SU-DHL-6 (cell line): ENCODE measurements around the gene CLTCL1.
A peak's percentile ranks its signal among the peaks of the same experiment; 100 is the strongest.

ENCODE experiments used
- H2AFZ ChIP-seq: fragments of 200-600 bp; sonication (generic); 2 replicates; pipeline ENCODE4 v1.6.1; 2014; ENCODE audit warnings: low read depth, mild to moderate bottlenecking, moderate library complexity, mixed read lengths, antibody characterized with exemption, low read length; ENCODE audit not compliant: severe bottlenecking
- H3F3A ChIP-seq: fragments of 200-600 bp; shearing (Covaris generic); 2 replicates; pipeline ENCODE4 v1.6.0; 2016; ENCODE audit warnings: antibody characterized with exemption, mild to moderate bottlenecking; ENCODE audit not compliant: insufficient read depth
- H3K27ac ChIP-seq: fragments of 200-600 bp; sonication (generic); 2 replicates; pipeline ENCODE4 v1.5.1; 2016; ENCODE audit warnings: low read depth, mild to moderate bottlenecking, low read length, moderate library complexity, mixed read lengths
- H3K27me3 ChIP-seq: fragments of 200-600 bp; sonication (generic), shearing (Covaris generic); 2 replicates; pipeline ENCODE4 v1.6.0; 2014; ENCODE audit warnings: mild to moderate bottlenecking, low read length
- H3K36me3 ChIP-seq: fragments of 200-600 bp; sonication (generic); 2 replicates; pipeline ENCODE4 v1.6.1; 2014; ENCODE audit warnings: mild to moderate bottlenecking, low read length, mixed read lengths
- H3K4me2 ChIP-seq: fragments of 300-600, 200-600 bp; shearing (Covaris generic), sonication (generic); 2 replicates; pipeline ENCODE4 v1.6.0; 2014; ENCODE audit warnings: low read length, low read depth, mild to moderate bottlenecking; ENCODE audit not compliant: poor library complexity, severe bottlenecking
- H3K4me3 ChIP-seq: fragments of 200-600 bp; sonication (generic); 2 replicates; pipeline ENCODE4 v1.5.1; 2014; ENCODE audit warnings: antibody characterized with exemption, low read length, mild to moderate bottlenecking, mixed read lengths; ENCODE audit not compliant: insufficient read depth, poor library complexity, severe bottlenecking
- H3K79me2 ChIP-seq: fragments of 200-600 bp; sonication (generic); 2 replicates; pipeline ENCODE4 v1.6.1; 2014; ENCODE audit warnings: mild to moderate bottlenecking, low read length, moderate library complexity; ENCODE audit not compliant: insufficient read depth
- H3K9ac ChIP-seq: fragments of 200-600 bp; sonication (generic); 2 replicates; pipeline ENCODE4 v1.7.0; 2014; ENCODE audit warnings: mild to moderate bottlenecking, low read length
- H3K9me2 ChIP-seq: fragments of 200-600 bp; sonication (generic); replicated peaks from 2 replicates; pipeline ENCODE4 v1.6.1; 2014; ENCODE audit warnings: low read length; ENCODE audit not compliant: insufficient read depth
- H3K9me3 ChIP-seq: fragments of 200-600 bp; sonication (generic); 2 replicates; pipeline ENCODE4 v1.6.1; 2014; ENCODE audit warnings: low read length, mixed read lengths; ENCODE audit not compliant: insufficient read depth
- H4K20me1 ChIP-seq: fragments of 200-600 bp; sonication (generic); 2 replicates; pipeline ENCODE4 v1.6.1; 2014; ENCODE audit warnings: low read depth, mild to moderate bottlenecking, antibody characterized with exemption, low read length, moderate library complexity, mixed read lengths
- CTCF ChIP-seq: fragments of 200-600 bp; sonication (generic); IDR thresholded peaks from one replicate; pipeline ENCODE4 v1.5.1; 2017; ENCODE audit warnings: antibody characterized with exemption, mild to moderate bottlenecking, low read length, moderate library complexity; ENCODE audit not compliant: insufficient read depth, poor library complexity, severe bottlenecking
- EZH2phosphoT487 ChIP-seq: fragments of 200-600 bp; sonication (generic), shearing (Covaris generic); conservative IDR thresholded peaks from 2 replicates; pipeline ENCODE4 v1.6.1; 2018; ENCODE audit warnings: mild to moderate bottlenecking, antibody characterized with exemption, low read length, moderate library complexity, mixed read lengths

Gene CLTCL1

GRCh38 chr22:19178657-19179496 lies 112.6 kb downstream of the CLTCL1 start, which contains the start of gene SLC25A1:
SLC25A1 (minus strand) TSS chr22:19178736; CDS start chr22:19178673, 63 bp downstream.
- no peaks in the 10 kb centered on the region for H3K36me3 ChIP-seq
- H3K4me3 ChIP-seq = peak within 1 kb of the TSS; percentile 67
- peak within 1 kb of the TSS; percentile 63 for H2AFZ ChIP-seq
- TF ChIP-seq EZH2phosphoT487 (no peak), CTCF (no peak)
- H3F3A ChIP-seq = no peaks in the 10 kb centered on the region
- no peaks in the 10 kb centered on the region for H4K20me1 ChIP-seq
- peak within 1 kb of the TSS; percentile 72 for H3K4me2 ChIP-seq
- H3K27ac ChIP-seq = peak within 1 kb of the TSS; percentile 42
- H3K9me3 ChIP-seq = no peaks in the 10 kb centered on the region
- no peaks in the 10 kb centered on the region for H3K27me3 ChIP-seq
- 0 out of 2 replicates have a peak, but pooled peaks cover 1% of the 10 kb centered on the region for H3K79me2 ChIP-seq
- no peaks in the 10 kb centered on the region for H3K9me2 ChIP-seq
- peak within 1 kb of the TSS; percentile 74 for H3K9ac ChIP-seq

GRCh38 chr22:19178065-19178656 lies 113.4 kb downstream of the CLTCL1 start:
- H2AFZ ChIP-seq = no peak overlapping the region
- peak overlapping the region; percentile 74 for H3K9ac ChIP-seq
- TF ChIP-seq CTCF (no peak), EZH2phosphoT487 (no peak)
- no peaks in the 10 kb centered on the region for H3K9me3 ChIP-seq
- H3F3A ChIP-seq = no peaks in the 10 kb centered on the region
- H3K4me3 ChIP-seq = peak overlapping the region; percentile 67
- H3K36me3 ChIP-seq = no peaks in the 10 kb centered on the region
- H3K4me2 ChIP-seq = peak overlapping the region; percentile 57
- peaks cover 8% of the 10 kb centered on the region; the same call in 1 of the 2 replicates for H3K79me2 ChIP-seq
- peak overlapping the region; percentile 42 for H3K27ac ChIP-seq
- H4K20me1 ChIP-seq = no peaks in the 10 kb centered on the region
- no peaks in the 10 kb centered on the region for H3K27me3 ChIP-seq
- no peaks in the 10 kb centered on the region for H3K9me2 ChIP-seq

GRCh38 chr22:19177164-19178064 lies 114.1 kb downstream of the CLTCL1 start:
- no peaks in the 10 kb centered on the region for H3K9me2 ChIP-seq
- peaks cover 16% of the 10 kb centered on the region for H3K79me2 ChIP-seq
- H3K27ac ChIP-seq = peak overlapping the region; percentile 42
- H3K4me3 ChIP-seq = peak overlapping the region; percentile 67
- no peaks in the 10 kb centered on the region for H3K9me3 ChIP-seq
- H3K27me3 ChIP-seq = no peaks in the 10 kb centered on the region
- peak overlapping the region; percentile 57 for H3K4me2 ChIP-seq
- H2AFZ ChIP-seq = no peak overlapping the region
- no peaks in the 10 kb centered on the region for H3K36me3 ChIP-seq
- no peaks in the 10 kb centered on the region for H3F3A ChIP-seq
- peak overlapping the region; percentile 74 for H3K9ac ChIP-seq
- no peaks in the 10 kb centered on the region for H4K20me1 ChIP-seq
- no peak for TF ChIP-seq CTCF
- TF ChIP-seq EZH2phosphoT487 = no peak
